Neural cell (in vitro differentiated cells): ENCODE data around the gene RASD1. TPM values are rescaled to one million over a fixed set of nuclear protein-coding genes. Genes with fewer than 3 reads are reported as not detected.

Source experiments
- H2AFZ ChIP-seq: fragments of 200-600, 300-800 bp; sonication (generic), shearing (Covaris generic); 2 replicates; pipeline ENCODE4 v1.6.0; 2014; ENCODE audit warnings: low read depth, mild to moderate bottlenecking, antibody characterized with exemption, low read length, moderate library complexity
- H3F3A ChIP-seq: fragments of 200-600 bp; shearing (Covaris generic); 2 replicates; pipeline ENCODE4 v1.6.1; 2016; ENCODE audit warnings: mild to moderate bottlenecking, moderate library complexity, mixed read lengths, antibody characterized with exemption, low read length; ENCODE audit not compliant: insufficient read depth, poor library complexity, severe bottlenecking
- H3K27ac ChIP-seq: fragments of 200-600, 300-800 bp; sonication (generic), shearing (Covaris generic); 2 replicates; pipeline ENCODE4 v1.5.1; 2014; ENCODE audit warnings: mild to moderate bottlenecking, low read length, moderate library complexity
- H3K27me3 ChIP-seq: fragments of 300-800, 200-600 bp; sonication (generic), shearing (Covaris generic); 2 replicates; pipeline ENCODE4 v1.6.0; 2014; ENCODE audit warnings: mild to moderate bottlenecking, low read depth, low read length, moderate library complexity; ENCODE audit not compliant: insufficient read depth
- H3K36me3 ChIP-seq: fragments of 300-800, 200-600 bp; sonication (generic), shearing (Covaris generic); 2 replicates; pipeline ENCODE4 v1.5.1; 2014; ENCODE audit warnings: mild to moderate bottlenecking, antibody characterized with exemption, low read length, moderate library complexity; ENCODE audit not compliant: insufficient read depth
- H3K4me2 ChIP-seq: fragments of 300-800, 200-600 bp; sonication (generic), shearing (Covaris generic); 2 replicates; pipeline ENCODE4 v1.6.0; 2014; ENCODE audit warnings: mild to moderate bottlenecking, low read length
- H3K4me3 ChIP-seq: fragments of 300-800, 200-600 bp; sonication (generic), shearing (Covaris generic); 2 replicates; pipeline ENCODE4 v1.5.1; 2014; ENCODE audit warnings: mild to moderate bottlenecking, low read length, moderate library complexity
- H3K79me2 ChIP-seq: fragments of 200-600 bp; shearing (Covaris generic); replicated peaks from 2 replicates; pipeline ENCODE4 v1.6.0; 2014; ENCODE audit warnings: mild to moderate bottlenecking, low read length, moderate library complexity; ENCODE audit not compliant: insufficient read depth
- H3K9ac ChIP-seq: fragments of 300-800, 200-600 bp; sonication (generic), shearing (Covaris generic); 2 replicates; pipeline ENCODE4 v1.6.1; 2016; ENCODE audit warnings: mild to moderate bottlenecking, low read length, mixed read lengths
- H3K9me2 ChIP-seq: fragments of 200-600 bp; shearing (Covaris generic); 2 replicates; pipeline ENCODE4 v1.6.1; 2016; ENCODE audit warnings: mild to moderate bottlenecking, low read length, mixed read lengths; ENCODE audit not compliant: insufficient read depth
- H3K9me3 ChIP-seq: fragments of 200-600, 300-800 bp; sonication (generic), shearing (Covaris generic); 2 replicates; pipeline ENCODE4 v1.6.1; 2016; ENCODE audit warnings: mild to moderate bottlenecking, mixed run types, low read length, moderate library complexity, mixed read lengths
- H4K20me1 ChIP-seq: fragments of 200-600 bp; shearing (Covaris generic); 2 replicates; pipeline ENCODE4 v1.6.1; 2016; ENCODE audit warnings: mild to moderate bottlenecking, mixed run types; ENCODE audit not compliant: insufficient read depth
- EP300 ChIP-seq: fragments of 450-650 bp; conservative IDR thresholded peaks from 2 replicates; pipeline ENCODE4 v1.6.1; 2014; ENCODE audit warnings: antibody characterized with exemption, mild to moderate bottlenecking, moderate library complexity; ENCODE audit not compliant: poor library complexity, severe bottlenecking
- EZH2 ChIP-seq: fragments of 200-600, 300-800 bp; shearing (Covaris generic), sonication (generic); IDR thresholded peaks from 2 replicates; pipeline ENCODE4 v1.6.1; 2014; ENCODE audit warnings: antibody characterized with exemption, low read length, borderline replicate concordance, mild to moderate bottlenecking; ENCODE audit not compliant: insufficient read depth, poor library complexity, severe bottlenecking
- MXI1 ChIP-seq: fragments of 450-650 bp; conservative IDR thresholded peaks from 2 replicates; pipeline ENCODE4 v1.6.1; 2014; ENCODE audit warnings: antibody characterized with exemption, mild to moderate bottlenecking; ENCODE audit not compliant: poor library complexity, severe bottlenecking
- POLR2AphosphoS5 ChIP-seq: IDR thresholded peaks from 2 replicates; pipeline ENCODE4 v1.6.1; 2012
- RAD21 ChIP-seq: fragments of 450-650 bp; conservative IDR thresholded peaks from 2 replicates; pipeline ENCODE4 v1.6.1; 2014; ENCODE audit warnings: antibody characterized with exemption, mild to moderate bottlenecking, moderate library complexity
- SMC3 ChIP-seq: fragments of 450-650 bp; conservative IDR thresholded peaks from 2 replicates; pipeline ENCODE4 v1.6.1; 2014; ENCODE audit warnings: antibody characterized with exemption, mild to moderate bottlenecking, moderate library complexity; ENCODE audit not compliant: poor library complexity
- TAF1 ChIP-seq: IDR thresholded peaks from 2 replicates; pipeline ENCODE4 v1.6.1; 2012; ENCODE audit warnings: low read depth
- polyA plus RNA-seq: library from polyadenylated mRNA; depleted of rRNA; stranded (reverse); fragments of >200 nt; gene quantifications from 2 replicates; pipeline ENCODE4 v1.2.3, GENCODE V29; 2014
- TF ChIP-seq, protein P1 (sequence below): fragments of 450-650 bp; IDR thresholded peaks from 2 replicates; pipeline ENCODE4 v1.5.1; 2014; ENCODE audit warnings: antibody characterized with exemption, mild to moderate bottlenecking, moderate library complexity; ENCODE audit not compliant: poor library complexity, severe bottlenecking
- TF ChIP-seq, protein P2 (sequence below): IDR thresholded peaks from 2 replicates; pipeline ENCODE4 v1.6.1; 2012; ENCODE audit warnings: borderline replicate concordance

RASD1 gene
- polyA plus RNA-seq, 1 donor from 2014 or later = 57.7 TPM

DNA sequence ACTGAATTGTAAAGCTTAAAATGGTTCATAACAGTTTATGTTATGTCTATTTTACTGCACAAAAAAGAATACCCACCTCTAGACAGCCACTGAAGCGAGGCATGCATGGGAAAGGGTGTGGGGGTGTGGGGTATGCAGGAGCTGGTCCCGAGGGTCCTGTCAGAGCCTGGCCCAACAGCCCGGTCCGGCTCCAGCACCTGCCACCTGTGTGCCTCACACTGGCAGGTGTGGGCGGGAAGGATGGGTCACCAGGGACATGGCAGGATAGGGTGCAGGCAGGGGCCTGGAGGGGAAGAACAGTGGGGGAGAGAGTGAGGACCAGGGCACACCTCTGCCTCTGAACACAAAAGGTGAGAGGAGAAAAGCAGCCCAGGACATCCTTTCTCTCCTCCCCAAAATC is 22.8 kb upstream of the RASD1 start:
- Histone ChIP-seq H3K9ac (no peak overlapping the region), H3K79me2 (no peaks in the 10 kb centered on the region), H3F3A (no peaks in the 10 kb centered on the region), H2AFZ (no peak overlapping the region), H3K9me2 (no peaks in the 10 kb centered on the region), H3K27ac (no peak overlapping the region), H3K36me3 (no peaks in the 10 kb centered on the region), H4K20me1 (no peaks in the 10 kb centered on the region), H3K9me3 (no peaks in the 10 kb centered on the region), H3K4me3 (no peak overlapping the region), H3K27me3 (no peaks in the 10 kb centered on the region), H3K4me2 (no peak overlapping the region)
- no peak for TF ChIP-seq EZH2

DNA sequence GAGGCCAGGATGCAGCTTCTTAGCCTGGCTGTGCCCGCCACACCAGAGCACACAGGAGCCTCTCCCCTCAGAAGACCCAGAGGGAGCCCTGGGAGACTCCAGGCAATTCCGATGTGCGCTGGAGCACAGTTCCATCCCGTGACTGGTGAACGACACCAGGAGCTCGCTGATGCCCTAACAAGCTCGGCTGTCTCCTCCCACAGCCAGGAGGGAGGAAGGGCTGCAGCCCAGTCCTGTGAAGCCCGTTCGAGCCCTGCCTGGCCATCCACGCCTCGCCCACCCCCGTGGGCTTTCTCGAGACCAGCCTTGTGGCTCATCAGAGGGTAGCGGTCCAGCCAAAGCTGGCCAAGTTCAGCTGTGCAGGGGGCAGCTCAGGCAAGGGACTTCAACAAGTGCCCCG is 21.8 kb upstream of the RASD1 start:
- no peaks in the 10 kb centered on the region for H3K9me3 ChIP-seq
- H3K36me3 ChIP-seq = no peaks in the 10 kb centered on the region
- H2AFZ ChIP-seq = no peak overlapping the region
- no peak overlapping the region for H3K27ac ChIP-seq
- H3K9ac ChIP-seq = no peak overlapping the region
- no peaks in the 10 kb centered on the region for H4K20me1 ChIP-seq
- H3K4me2 ChIP-seq = no peak overlapping the region
- H3K27me3 ChIP-seq = no peaks in the 10 kb centered on the region
- H3F3A ChIP-seq = no peaks in the 10 kb centered on the region
- TF ChIP-seq, protein P1, sequence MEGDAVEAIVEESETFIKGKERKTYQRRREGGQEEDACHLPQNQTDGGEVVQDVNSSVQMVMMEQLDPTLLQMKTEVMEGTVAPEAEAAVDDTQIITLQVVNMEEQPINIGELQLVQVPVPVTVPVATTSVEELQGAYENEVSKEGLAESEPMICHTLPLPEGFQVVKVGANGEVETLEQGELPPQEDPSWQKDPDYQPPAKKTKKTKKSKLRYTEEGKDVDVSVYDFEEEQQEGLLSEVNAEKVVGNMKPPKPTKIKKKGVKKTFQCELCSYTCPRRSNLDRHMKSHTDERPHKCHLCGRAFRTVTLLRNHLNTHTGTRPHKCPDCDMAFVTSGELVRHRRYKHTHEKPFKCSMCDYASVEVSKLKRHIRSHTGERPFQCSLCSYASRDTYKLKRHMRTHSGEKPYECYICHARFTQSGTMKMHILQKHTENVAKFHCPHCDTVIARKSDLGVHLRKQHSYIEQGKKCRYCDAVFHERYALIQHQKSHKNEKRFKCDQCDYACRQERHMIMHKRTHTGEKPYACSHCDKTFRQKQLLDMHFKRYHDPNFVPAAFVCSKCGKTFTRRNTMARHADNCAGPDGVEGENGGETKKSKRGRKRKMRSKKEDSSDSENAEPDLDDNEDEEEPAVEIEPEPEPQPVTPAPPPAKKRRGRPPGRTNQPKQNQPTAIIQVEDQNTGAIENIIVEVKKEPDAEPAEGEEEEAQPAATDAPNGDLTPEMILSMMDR = no peak
- TF ChIP-seq, protein P2, sequence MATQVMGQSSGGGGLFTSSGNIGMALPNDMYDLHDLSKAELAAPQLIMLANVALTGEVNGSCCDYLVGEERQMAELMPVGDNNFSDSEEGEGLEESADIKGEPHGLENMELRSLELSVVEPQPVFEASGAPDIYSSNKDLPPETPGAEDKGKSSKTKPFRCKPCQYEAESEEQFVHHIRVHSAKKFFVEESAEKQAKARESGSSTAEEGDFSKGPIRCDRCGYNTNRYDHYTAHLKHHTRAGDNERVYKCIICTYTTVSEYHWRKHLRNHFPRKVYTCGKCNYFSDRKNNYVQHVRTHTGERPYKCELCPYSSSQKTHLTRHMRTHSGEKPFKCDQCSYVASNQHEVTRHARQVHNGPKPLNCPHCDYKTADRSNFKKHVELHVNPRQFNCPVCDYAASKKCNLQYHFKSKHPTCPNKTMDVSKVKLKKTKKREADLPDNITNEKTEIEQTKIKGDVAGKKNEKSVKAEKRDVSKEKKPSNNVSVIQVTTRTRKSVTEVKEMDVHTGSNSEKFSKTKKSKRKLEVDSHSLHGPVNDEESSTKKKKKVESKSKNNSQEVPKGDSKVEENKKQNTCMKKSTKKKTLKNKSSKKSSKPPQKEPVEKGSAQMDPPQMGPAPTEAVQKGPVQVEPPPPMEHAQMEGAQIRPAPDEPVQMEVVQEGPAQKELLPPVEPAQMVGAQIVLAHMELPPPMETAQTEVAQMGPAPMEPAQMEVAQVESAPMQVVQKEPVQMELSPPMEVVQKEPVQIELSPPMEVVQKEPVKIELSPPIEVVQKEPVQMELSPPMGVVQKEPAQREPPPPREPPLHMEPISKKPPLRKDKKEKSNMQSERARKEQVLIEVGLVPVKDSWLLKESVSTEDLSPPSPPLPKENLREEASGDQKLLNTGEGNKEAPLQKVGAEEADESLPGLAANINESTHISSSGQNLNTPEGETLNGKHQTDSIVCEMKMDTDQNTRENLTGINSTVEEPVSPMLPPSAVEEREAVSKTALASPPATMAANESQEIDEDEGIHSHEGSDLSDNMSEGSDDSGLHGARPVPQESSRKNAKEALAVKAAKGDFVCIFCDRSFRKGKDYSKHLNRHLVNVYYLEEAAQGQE = no peak
- TF ChIP-seq RAD21 (no peak), EZH2 (no peak), TAF1 (no peak), EP300 (no peak), SMC3 (no peak), POLR2AphosphoS5 (no peak), MXI1 (no peak)
- no peaks in the 10 kb centered on the region for H3K79me2 ChIP-seq
- no peaks in the 10 kb centered on the region for H3K9me2 ChIP-seq
- H3K4me3 ChIP-seq = no peak overlapping the region
